Lower leg skin (tissue), 4 donors: ENCODE measurements around the gene OSTM1. TPM values are rescaled to one million over a fixed set of nuclear protein-coding genes. Genes with fewer than 3 reads are reported as not detected.

Experiments
- DNase-seq, 2 donors: peaks; one replicate each; pipeline ENCODE4 v3.0.0-alpha.2; 2019; ENCODE audit warnings: low spot score in 2 of 2
- H3K4me3 ChIP-seq: fragments of 200-600 bp; sonication (generic); 2 replicates; pipeline ENCODE4 v1.5.1; 2017; ENCODE audit warnings: mild to moderate bottlenecking, low read depth; ENCODE audit not compliant: poor library complexity, severe bottlenecking
- POLR2A ChIP-seq, 2 donors: fragments of 450-650 bp; IDR thresholded peaks; one replicate each; pipeline ENCODE4 v1.6.1; 2016 to 2017; ENCODE audit warnings: antibody characterized with exemption in 2 of 2, mild to moderate bottlenecking in 1 of 2, moderate library complexity in 1 of 2
- WGBS, 2 donors: methylation state at CpG; one replicate each; pipeline ENCODE4 v1.1.5; 2018; 5-methylcytosine and 5-hydroxymethylcytosine counted together
- intact Hi-C: fragments of 100-400 bp; cut with DNase I; formaldehyde crosslinking; loops from one replicate; pipeline ENCODE4 v1.15.0; 2023; ENCODE audit warnings: low total_unique reads
- total RNA-seq, 4 donors: library from RNA; depleted of rRNA; stranded (reverse); fragments of >200 nt; gene quantifications; one replicate each; pipeline ENCODE4 v1.1.0, GENCODE V29; 2016
- TF ChIP-seq, protein P1 (sequence below), 3 donors: fragments of 450-650 bp; IDR thresholded peaks; one replicate each; pipeline ENCODE4 v1.5.1; 2016; ENCODE audit warnings: antibody characterized with exemption in 3 of 3, mild to moderate bottlenecking in 3 of 3, moderate library complexity in 2 of 3

The OSTM1 gene
- total RNA-seq, 4 donors from 2014 or later = 21.0 to 134 (median 61.6) TPM

DNA sequence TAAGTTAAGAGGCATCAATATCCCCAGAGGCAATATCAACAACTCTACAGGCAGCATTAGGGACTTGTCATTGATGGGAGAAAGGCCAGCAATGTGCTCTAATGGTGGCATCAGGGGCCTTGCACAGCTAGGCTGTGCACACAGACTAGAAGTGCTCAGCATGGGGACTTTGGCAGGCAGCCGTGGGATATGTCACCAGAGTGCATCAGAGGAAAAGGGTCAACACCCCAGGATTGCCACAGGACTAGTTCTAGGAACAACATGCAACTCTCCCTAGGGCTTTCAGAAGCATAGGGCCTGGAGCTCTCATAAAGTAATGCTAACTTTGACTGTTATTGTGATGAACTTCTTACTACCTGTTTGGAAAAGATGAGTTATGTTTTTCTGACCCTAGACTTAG lies 32.2 kb upstream of the OSTM1 start:
- no peak for TF ChIP-seq POLR2A (IDR thresholded peaks at IDR 0.05)
- TF ChIP-seq, protein P1, sequence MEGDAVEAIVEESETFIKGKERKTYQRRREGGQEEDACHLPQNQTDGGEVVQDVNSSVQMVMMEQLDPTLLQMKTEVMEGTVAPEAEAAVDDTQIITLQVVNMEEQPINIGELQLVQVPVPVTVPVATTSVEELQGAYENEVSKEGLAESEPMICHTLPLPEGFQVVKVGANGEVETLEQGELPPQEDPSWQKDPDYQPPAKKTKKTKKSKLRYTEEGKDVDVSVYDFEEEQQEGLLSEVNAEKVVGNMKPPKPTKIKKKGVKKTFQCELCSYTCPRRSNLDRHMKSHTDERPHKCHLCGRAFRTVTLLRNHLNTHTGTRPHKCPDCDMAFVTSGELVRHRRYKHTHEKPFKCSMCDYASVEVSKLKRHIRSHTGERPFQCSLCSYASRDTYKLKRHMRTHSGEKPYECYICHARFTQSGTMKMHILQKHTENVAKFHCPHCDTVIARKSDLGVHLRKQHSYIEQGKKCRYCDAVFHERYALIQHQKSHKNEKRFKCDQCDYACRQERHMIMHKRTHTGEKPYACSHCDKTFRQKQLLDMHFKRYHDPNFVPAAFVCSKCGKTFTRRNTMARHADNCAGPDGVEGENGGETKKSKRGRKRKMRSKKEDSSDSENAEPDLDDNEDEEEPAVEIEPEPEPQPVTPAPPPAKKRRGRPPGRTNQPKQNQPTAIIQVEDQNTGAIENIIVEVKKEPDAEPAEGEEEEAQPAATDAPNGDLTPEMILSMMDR (IDR thresholded peaks at IDR 0.05) = no peak
- DNase-seq = no peak
- intact Hi-C loops = no loop called here
- no peak overlapping the region for H3K4me3 ChIP-seq
- WGBS, 2 donors = 77 to 85% methylated on average over 1 of the region's 1 CpG

DNA sequence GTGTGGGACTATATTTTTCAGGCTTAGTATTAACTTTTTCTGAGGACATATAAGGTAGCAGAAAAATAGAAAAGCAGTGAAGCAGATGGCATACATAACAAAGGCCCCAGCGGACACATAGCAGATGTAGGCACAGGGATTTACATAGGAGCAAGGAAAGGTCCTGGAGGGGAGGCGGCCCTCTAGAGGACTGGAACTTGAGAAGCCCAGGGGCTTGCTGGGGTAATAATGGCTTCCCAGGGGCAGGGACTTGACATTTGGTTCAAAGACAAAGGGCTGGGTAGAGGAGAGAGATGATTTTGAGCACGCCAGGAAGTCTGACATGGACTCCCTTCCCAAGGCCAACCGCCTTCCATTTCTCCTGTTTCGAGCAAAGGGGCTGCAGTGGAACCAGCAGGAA lies 31.7 kb upstream of the OSTM1 start:
- no peak overlapping the region for H3K4me3 ChIP-seq
- TF ChIP-seq, protein P1 (IDR thresholded peaks at IDR 0.05) = no peak
- no peak for TF ChIP-seq POLR2A (IDR thresholded peaks at IDR 0.05)
- 91% methylated on average over 5 of the region's 5 CpGs for WGBS, 2 donors
- intact Hi-C loops = no loop called here
- no peak for DNase-seq

- TF ChIP-seq POLR2A (IDR thresholded peaks at IDR 0.05) = no peak
- TF ChIP-seq, protein P1 (IDR thresholded peaks at IDR 0.05) = no peak
- 97 to 98% methylated on average over 1 of the region's 1 CpG for WGBS, 2 donors
- intact Hi-C loops = no loop called here
- no peak overlapping the region for H3K4me3 ChIP-seq
- DNase-seq = no peak
Measured at GRCh38 chr6:108105571-108105970, 31.0 kb upstream of the OSTM1 start.

GRCh38 chr6:108102965-108103364 lies 28.4 kb upstream of the OSTM1 start:
- no peak for DNase-seq
- no peak for TF ChIP-seq POLR2A (IDR thresholded peaks at IDR 0.05)
- TF ChIP-seq, protein P1 (IDR thresholded peaks at IDR 0.05) = no peak
- H3K4me3 ChIP-seq = no peak overlapping the region
- WGBS, 2 donors = 79 to 87% methylated on average over 3 of the region's 3 CpGs
- intact Hi-C loops = no loop called here

DNA sequence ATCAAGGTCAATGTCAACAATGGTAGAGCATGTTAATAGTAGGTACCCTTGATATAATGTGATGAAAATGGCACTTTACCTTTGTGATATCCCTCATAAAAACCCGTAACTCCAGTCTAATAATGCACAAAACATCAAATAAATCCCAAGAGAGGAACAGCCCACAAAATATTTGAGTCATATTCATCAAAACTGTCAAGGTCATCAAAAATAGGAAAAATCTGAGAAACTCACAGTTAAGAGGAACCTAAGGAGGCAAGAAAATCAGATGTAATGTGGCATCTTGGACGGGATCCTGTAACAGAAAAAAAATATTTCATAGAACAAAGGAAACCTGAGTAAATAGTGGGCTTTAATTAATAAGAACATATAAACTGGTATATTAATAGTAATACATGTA lies 25.5 kb upstream of the OSTM1 start:
- H3K4me3 ChIP-seq = no peak overlapping the region
- DNase-seq = no peak
- 87 to 90% methylated on average over 2 of the region's 2 CpGs for WGBS, 2 donors
- no peak for TF ChIP-seq POLR2A (IDR thresholded peaks at IDR 0.05)
- TF ChIP-seq, protein P1 (IDR thresholded peaks at IDR 0.05) = no peak
- intact Hi-C loops = no loop called here

DNA sequence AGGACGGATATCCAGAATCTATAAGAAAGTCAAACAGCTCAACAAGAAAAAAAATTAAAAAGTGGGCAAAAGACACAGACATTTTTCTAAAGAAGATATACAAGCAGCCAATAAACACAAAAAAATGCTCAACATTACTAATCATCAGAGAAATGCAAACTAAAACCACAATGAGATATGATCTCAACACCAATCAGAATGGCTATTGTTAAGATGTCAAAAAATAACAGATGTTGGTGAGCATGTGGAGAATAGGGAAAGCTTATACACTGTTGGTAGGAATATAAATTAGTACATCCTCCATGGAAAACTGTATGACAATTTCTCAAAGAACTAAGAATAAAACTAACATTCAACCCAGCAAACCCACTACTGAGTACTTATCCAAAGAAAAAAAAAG lies 23.3 kb upstream of the OSTM1 start:
- H3K4me3 ChIP-seq = no peak overlapping the region
- intact Hi-C loops = no loop called here
- WGBS, 2 donors = 84 to 97% methylated on average over 1 of the region's 1 CpG
- DNase-seq = no peak
- TF ChIP-seq, protein P1 (IDR thresholded peaks at IDR 0.05) = no peak
- no peak for TF ChIP-seq POLR2A (IDR thresholded peaks at IDR 0.05)
